GM18517 (cell line): Measurements from ENCODE around the gene COX4I1.
A peak's percentile ranks its signal among the peaks of the same experiment; 100 is the strongest.
"Not testable (repeated sequence)": the region's sequence is repeated elsewhere in the genome, so short reads cannot be mapped to it uniquely, and the experiment has no call there.

ENCODE experiments used
- ATAC-seq: cut with Tn5 transposase; IDR thresholded peaks from one replicate; pipeline ENCODE4 v1.9.1; 2021; ENCODE audit warnings: mild to moderate bottlenecking, moderate library complexity; ENCODE audit not compliant: unreplicated experiment

Gene COX4I1

DNA sequence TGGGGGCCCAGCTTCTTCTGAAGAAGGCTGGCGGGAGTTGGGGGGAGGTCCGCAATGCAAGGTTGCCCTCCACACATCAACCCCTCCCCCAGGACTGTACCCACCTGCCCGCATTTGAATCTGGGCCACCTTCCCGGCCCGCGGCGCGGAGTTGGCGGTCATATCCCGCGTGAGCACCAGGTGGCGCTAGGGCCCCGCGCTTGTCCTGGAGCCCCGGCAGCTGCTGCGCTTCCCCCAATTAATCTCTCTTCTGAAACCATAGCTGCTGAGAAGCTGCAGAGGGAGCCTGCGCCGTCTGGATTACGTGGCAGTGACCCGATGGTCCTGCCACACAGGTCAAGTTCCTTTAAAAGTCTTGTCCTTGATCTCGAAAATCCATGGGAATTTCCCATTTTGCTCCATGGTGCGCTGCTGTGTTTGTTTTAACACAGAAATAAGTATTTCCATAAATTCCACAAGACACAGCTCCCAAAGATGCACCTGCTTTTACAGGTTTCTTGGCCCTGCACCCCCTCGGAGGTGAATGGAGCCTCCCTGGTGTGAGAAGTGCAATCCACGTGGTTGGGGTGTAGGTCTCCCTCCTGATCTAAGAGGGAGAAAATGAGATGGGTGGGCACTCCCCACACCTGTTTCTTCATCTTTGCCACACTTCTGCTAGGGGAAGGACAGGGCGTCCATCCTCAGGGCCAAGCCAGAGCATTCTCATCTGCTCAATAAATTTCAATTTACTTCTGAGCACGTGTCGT, 22.1 kb downstream of the COX4I1 start:
- ATAC-seq: peak; percentile 74

DNA sequence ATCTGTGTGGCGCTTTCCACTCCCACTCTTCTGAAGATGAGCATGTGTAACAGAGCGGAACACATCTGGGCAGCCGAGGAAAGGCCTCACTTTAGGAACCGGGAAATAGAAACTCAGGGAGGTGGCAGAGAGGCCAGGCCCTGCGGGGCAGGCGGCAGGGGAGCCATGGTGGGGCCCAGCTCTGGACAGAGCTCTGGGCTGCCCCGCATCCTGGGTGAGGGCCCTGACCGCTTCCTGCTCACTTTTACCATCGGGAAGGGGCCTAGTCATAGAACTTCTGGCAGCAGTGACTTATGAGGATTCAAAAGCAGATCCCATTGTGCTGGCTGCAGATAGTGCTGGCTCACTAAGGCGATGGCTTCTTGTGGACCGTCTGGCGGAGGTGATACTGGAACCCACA, 22.6 kb downstream of the COX4I1 start:
- no peak for ATAC-seq

DNA sequence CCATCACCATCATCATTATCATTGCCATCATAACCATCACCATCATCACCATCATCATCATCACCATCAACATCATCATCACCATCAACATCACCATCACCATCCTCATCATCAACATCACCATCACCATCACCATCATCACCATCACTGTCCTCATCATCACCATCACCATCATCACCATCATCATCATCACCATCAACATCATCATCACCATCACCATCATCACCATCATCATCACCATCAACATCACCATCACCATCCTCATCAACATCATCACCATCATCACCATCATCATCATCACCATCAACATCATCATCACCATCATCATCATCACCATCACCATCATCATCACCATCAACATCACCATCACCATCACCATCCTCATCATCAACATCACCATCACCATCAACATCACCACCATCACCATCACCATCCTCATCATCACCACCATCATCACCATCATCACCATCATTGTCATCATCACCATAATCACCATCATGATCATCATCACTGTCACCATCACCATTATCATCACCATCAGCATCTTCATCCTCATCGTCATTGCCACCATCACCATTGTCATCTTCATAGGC, 23.9 kb downstream of the COX4I1 start:
- ATAC-seq: no peak

DNA sequence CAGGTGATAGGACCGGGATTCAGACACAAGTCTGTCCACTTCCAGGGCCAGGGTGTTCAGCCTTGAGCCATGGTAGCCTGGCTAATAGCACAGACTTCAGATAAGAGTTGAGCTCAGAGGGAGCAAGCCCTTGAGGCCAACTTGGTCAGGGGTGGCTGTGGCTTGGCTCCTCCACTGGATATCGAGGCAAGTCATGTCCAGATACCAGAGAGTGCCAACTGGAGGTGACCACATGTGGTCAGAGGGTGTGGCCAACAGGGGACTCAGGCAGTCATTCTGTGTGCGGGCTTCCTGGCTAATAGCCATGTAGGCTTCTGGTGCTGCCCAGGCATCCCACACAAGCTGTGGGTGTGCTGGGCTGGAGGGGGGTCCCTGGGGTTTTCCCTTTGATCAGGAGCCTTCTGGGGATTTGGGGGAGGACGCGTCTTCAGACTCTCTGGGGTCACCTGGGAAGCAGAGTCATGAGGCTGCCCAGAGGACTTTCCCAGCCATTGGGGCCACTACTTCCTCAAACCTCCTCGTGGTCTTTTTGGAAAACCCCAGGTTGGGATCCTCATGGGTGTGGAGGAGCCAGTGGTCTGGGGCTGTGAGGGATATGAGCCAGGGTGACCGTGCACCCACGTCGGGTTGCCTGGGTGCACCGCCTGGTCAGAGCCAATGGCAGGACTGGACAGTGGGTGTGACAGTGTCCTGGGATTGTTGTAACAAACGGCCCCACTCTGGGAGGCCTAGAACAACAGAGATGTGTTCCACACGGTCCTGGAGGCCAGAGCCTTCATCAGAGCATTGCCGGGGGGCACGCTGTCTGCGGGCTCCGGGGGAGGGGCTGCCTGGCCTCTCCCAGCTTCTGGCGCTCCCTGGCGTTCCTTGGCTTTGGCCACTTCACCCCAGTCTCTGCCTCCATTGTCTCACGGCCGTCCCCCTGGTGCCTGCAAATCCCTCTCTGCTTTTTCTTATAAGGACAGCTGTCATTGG, 25.0 kb downstream of the COX4I1 start:
- ATAC-seq: no peak

DNA sequence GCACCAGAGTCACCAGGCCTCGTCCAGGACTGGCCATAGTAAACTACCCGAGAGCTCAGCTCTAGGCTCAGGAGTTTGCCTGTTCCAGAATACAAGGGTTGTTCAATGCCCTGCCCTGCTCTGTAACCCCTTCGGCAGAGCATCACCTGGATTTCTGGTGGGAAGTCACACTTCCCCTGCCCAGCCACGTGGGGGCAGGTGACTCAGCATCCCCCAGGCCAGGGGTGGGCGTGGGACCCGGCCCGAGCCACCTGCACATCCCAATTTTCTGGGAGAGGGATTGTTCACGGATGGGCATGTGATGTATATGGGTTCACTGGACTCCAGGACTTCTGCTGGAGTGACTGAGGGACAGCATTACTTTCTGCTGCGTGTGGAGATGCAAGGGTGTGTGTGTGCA, 25.8 kb downstream of the COX4I1 start:
- ATAC-seq: no peak

DNA sequence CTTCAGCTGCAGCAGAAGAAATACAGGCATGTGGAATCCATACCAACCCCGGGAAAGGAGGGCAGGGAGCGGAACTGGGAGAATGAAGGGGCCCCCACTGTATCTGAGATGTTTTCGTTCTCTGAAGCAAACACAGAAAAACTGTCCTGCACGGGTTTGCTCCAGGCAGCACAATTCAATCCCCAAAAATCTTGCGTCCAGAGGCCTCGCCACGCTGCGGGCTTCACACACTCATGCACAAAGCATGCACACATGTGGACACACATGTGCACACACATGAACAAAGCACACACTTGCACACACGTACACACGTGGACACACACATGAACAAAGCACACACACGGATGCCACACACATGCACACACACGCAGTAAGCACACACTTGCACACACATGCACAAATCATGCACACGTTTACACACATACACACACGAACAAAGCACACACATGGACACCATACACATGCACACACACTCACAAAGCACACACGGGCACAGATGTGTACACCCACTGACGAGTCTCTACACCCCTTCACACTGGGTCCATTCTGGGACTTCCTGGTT, 27.3 kb downstream of the COX4I1 start:
- no peak for ATAC-seq

DNA sequence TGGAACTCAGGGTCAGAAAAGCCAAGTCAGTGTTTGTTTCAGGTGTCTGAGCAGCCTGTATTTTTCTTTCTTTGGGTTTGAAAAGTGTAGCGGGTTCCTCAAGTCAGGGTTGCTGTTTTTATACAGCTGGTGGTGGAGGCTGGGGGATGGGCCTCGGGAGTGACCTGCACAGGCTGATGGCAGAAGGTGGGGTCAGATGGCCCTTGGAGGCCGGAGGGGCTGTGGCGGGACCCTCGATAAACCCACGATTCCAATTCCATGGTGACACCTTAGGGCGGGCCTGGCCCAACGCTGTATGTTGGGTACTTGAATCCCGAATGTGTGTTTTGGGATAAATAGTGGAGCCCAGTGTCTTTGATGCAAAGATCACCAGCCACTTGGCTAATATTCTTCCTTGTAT, 28.7 kb downstream of the COX4I1 start:
- ATAC-seq: no peak

DNA sequence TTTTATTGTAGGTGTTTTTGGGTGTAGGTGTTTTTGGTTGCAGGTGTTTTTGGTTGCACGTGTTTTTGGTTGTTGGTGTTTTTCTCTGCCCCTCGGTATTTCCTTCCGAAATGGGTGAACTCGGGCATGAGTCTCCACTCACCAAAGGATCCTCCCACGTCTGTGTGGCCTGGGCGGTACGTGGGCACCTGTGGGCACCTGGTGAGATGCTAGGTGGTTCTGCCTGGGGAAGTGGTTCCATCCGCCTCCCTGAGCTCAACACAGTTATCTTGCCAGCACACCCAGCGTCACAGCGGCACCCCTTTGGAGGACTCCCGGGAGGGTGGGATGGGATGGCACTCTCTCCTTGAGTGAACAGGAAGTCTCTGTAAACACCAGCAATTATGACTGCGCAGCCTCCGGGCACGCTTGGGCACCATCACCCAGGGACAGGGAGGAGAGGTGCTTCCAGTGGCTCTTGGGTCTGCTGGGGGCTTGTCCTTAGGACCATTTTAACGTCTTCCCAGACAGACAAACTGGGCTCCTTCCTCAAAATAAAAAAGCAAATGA, 29.8 kb downstream of the COX4I1 start:
- no peak for ATAC-seq

DNA sequence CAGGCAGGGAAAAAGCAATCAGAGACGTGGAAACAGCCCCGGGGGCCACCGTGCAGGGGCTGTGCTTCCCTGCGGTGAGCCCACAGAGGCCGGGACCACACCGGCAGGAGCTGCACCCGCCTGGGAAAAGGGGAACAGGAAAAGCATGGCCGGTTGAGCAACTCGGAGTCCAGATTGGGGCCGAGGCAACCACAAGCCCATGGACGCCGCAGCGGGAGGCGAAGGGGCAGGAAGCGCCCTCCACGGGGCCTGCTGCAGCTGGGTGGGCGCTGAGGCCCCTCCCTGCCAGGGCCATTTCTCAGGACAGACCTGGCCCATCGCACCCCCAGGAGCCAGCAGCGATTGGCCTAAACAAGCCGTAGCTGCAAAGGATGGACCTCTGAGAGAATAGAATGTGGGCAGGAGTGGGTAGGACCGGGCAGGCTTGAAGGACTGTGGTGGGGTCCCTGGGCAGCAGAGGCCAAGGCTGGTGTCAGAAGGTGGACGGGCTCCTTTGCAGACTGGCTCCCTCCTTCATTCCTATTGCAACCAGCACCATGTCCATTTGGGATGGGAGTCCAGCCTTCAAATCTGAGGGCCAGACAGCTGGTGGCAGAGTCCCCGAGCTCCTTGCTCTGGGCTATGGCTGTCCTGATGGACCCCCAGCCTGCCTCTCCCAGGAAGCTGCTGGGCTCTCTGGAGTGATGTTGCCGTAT, 30.4 kb downstream of the COX4I1 start:
- ATAC-seq: no peak

DNA sequence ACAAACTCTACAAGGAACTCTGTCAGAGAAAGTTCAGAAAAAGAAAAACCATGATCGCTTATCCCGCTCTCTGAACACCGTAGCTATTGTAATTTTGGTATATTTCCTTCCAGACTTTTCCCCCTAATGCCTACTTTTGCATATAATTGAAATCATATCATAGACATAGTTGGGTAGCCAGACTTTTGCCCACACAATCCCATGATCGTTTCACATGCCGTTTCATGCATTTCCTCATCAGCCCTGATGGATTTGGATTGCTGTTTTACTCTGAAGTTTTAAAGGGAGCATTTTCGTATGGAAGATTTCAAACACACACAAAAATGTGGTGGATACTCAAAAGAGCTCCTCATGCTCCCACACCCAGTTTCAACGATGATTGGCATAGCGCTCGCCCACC, 31.3 kb downstream of the COX4I1 start:
- no peak for ATAC-seq

DNA sequence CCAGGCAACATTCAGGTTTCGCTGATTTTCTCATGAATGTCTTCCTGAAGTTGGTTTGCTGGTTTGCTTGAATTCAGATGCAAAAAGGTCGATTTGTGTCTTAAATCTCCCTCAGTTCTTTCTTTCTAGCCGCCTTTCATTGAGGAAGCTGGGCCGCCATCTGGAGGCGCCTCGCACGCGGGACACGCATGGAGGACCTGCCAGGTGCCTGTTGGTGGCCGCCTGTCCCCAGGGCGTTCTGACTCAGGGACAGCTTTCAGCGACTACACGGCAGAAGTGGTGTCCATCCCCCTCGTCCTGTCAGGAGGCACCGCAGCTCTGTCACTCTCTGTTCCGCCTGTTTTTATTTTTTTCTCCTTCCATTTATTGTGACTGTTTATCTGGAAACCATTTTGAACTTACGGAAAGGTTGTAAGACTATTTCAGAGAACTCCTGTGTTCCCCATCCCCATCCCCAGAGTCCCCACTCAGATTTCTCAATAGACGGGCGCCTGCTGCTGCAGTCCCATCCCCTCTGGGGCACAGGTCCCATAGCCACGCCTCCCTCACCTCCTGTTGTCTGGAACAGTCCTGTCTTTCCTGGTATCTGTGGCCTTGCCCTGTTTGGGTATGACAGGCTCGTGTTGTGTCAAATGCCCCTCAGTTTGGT, 33.2 kb downstream of the COX4I1 start:
- ATAC-seq: no peak

DNA sequence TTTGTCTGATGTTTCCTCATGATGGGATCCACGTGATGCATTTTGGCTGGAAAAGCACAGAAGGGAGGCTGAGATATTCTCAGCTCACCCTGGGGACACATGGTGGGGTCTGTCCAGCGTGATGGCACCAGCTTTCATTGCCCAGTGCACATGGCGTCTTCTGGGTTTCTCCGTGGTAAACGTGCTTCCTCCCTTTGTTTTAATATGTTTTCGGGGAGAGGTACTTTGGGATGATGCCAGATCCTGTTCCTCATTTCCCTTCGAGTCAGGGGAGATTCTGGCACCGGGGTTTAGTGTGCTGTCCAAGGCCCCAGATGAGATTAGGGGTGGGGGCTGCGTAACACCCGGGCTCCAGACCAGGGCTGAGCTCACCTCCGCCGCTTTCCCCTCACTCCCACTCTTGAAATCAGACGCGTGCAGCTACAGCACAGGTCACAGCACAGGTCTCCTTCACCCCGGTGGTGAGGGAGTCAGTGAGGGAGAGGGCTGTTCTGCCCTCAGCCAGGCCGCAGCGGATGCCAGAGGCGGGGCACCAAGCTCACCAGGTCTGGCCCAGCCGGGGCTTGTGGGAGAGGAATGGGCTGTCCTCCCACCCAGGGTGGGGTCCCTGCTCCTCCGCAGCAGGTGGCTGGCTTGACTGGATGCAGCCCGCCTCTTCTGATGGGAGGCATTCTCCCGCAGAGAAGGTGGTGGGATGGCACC, 33.9 kb downstream of the COX4I1 start:
- no peak for ATAC-seq

DNA sequence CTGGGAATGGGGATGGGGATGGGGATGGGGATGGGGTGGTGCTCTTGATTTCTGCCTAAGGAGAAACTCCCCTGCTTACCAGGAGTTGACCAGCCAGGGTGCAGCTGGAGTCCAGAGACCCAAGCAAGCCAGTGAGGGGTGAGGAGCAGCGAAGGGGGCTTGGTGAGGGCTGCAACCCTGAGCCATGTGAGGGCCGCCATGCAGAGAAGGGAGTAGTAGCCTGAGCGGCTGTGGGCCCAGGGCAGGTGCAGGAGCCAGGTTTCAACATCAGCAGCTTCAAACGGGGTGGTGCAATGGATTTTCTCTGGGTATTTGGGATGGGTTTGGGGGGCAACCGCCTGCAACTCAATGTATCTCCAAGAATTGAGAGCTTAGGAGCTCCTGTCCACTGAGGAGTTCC, 35.2 kb downstream of the COX4I1 start:
- ATAC-seq: no peak

DNA sequence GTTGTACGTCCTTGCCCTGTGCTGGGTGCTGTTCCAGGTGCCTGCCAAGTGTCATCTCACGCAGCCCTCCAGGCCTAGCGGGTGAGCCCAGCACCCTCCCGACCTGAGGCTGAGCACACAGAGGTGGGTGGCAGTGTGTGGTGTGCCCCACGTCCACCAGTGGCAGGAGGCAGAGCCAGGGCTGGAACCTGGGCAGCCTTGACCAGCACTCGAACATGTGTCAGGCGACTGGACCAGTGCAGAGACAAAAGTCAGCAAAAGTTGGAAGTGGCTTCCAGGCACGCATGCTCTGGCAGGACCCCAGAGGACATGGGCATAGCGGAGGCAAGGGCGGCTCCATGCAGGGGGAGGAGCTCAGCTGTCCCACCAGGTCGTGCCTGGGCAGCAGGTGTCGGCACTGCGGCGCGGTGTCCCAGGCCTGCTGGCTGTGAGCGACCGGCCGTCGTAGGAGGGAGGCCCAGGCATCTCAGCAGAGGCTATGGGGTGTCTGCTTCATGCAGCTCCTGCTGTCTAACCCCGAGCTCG, 35.8 kb downstream of the COX4I1 start:
- no peak for ATAC-seq

DNA sequence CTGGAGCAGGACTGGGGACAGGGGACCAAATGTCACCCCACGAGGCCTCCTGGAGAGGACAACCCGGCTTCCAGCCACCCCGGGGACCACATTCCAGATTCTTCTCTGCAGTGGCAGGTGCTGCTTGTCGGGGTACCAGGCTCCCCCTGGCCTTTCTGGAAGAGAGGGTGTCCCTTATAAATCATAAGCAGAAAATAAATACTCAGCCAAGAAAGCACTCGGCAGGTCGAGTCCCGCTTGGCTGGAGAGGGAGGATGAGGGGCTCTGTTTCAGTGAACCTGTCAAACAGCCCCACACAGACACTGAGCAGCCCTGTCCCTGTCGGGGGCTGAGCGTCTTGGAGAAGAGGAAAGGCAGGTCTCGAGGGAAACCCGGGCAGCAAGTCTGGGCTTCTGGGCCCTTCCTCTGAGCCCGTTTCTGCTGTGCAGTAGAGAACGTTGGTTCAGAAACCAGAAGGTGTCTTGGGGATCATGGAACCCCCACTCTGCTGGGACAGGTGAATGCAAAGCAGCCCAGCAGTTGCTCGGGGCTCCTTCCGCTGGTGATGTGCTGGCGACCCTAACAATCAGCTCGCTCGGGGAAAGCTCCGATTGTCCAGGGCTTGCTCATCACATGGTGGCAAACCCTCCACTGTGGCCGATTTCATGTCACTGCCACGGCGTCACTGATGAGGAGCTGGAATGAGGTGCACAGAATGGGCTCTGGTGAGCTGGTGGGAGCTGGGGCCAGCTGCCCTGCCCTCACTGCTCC, 36.6 kb downstream of the COX4I1 start:
- no peak for ATAC-seq

DNA sequence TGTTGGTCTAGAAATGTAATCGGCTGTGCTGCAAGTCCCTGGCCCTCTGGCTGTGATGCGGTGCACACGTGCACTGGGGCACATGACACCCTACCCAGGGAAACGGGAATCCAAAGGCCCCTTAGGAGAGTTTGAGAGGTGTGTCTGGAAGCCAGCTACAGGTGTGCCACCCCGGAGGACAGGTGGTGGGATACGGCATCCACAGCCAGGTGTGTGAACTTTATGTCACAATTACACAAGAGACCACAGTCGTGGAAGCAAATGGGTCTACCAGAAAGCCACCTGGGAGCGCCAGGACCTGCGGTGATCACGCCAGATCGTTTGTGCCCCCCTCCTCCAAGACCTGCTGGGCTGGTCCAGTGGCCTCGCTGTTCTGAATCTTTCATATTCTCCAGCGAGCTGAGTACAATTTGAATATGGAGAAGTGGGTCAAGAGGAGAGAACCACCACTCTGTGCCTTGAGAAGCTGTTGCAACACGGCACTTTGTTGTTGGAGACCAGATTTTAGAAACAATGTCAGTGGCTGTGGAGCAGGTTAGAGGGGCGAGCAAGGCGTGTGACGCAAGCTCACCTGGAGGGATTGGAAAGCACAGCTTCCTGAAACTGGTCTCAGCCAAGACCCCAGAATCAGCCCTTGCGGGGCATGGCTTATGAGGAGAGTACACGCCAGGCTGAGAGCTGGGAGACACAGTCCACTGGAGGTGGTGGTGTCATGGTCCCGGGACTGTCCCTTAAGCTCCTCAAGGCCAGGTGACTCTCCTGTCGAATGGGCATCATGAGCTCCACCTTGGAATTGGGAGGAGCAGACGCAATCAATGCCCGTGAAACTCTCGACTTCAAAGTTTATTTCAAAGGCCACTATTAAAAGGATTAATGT, 37.4 kb downstream of the COX4I1 start:
- ATAC-seq: no peak

DNA sequence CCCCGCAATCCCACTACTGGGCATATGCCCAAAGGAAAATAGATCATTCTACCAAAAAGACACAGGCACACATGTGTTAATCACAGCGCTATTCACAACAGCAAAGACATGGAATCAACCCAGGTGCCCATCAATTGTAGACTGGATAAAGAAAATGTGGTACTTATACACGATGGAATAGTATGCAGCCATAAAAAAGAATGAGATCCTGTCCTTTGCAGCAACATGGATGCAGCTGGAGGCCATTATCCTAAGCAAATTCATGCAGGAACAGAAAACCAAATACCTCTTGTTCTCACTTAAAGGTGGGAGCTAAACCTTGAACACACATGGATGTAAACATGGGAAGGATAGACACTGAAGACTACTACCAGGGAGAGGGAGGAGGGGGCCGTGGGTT, 38.2 kb downstream of the COX4I1 start:
- ATAC-seq: not testable (repeated sequence)
